ENCODE results near the gene NPTN. TPM values are rescaled to one million over a fixed set of nuclear protein-coding genes. Genes with fewer than 3 reads are reported as not detected.

The NPTN gene
- total RNA-seq, 2 donors from 2014 or later = 186 to 225 TPM

- TF ChIP-seq CTCF (IDR thresholded peaks at IDR 0.05) = no peak
- Histone ChIP-seq H3K27me3 (no peaks in the 10 kb centered on the region), H3K4me3 (no peak overlapping the region), H3K36me3 (no peaks in the 10 kb centered on the region), H3K4me1 (no peaks in the 10 kb centered on the region), H3K27ac (no peak overlapping the region), H3K9me3 (no peaks in the 10 kb centered on the region)
- DNase-seq (ENCODE audit: low spot score) = no peak
These were observed 91.7 kb downstream of the NPTN start for GRCh38 chr15:73541479-73541878.

DNA sequence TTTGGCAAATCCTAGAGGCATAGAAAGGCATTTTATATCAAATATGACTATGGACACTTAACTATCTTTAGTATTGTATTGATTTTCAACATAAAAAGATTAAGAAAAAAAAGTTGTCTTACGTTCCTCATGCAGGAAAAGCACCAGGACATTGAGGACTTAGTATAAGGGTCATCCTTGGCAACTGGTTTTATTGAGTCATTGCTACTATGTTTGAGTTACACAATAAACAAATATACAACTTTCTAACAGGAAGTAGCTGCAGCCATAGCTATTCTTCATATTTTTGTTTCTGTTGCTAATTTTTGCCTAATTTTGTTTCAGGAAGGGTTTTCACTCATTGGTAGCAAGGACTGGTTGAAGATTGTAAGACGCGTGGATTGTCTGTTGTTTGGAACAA, 93.0 kb downstream of the NPTN start:
- no peak for TF ChIP-seq CTCF (IDR thresholded peaks at IDR 0.05)
- no peak overlapping the region for H3K27ac ChIP-seq
- DNase-seq (ENCODE audit: low spot score) = no peak
- H3K36me3 ChIP-seq = no peaks in the 10 kb centered on the region
- H3K9me3 ChIP-seq = no peaks in the 10 kb centered on the region
- H3K27me3 ChIP-seq = no peaks in the 10 kb centered on the region
- H3K4me1 ChIP-seq = no peaks in the 10 kb centered on the region
- H3K4me3 ChIP-seq = no peak overlapping the region

DNA sequence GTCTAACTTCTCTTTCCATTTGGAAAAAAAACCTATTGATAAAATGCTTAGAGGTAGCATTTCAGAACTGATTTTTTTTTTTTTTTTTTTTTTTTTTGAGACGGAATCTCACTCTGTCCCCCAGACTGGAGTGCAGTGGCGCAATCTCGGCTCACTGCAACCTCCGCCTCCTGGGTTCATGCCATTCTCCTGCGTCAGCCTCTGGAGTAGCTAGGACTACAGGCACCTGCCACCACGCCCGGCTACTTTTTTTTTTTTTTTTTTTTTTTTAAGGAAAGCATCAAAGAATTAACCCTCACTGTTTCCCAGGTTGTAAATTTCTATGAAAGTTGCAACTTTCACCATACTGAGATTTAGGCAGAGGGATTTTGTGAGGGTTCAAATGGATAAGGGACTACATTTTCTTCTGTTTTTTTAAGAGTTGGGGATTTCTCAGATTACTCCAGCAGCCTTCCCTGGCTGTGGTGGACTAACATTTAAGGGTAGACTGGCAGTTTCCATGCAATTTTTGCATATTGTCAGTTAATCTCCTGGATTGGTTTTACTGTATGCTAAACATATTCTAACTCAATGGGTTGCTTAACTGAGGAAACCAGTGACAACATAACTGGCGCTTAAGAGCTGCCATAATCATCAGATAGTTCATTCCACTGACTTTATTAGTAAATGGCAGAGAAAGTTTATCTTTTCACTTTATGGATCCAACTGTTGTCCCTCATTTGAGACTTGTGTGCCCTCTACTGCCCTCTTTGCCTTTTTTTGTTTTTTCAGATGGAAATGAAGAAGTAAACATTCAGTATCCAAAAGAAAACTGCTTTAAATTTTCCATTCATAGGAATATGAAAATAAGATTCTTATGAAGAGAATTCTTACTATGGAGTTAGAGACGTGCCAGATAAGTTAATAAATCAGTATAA, 93.7 kb downstream of the NPTN start:
- no peak for TF ChIP-seq CTCF (IDR thresholded peaks at IDR 0.05)
- Histone ChIP-seq H3K27ac (no peak overlapping the region), H3K4me1 (no peaks in the 10 kb centered on the region), H3K36me3 (no peaks in the 10 kb centered on the region), H3K9me3 (no peaks in the 10 kb centered on the region), H3K27me3 (no peaks in the 10 kb centered on the region), H3K4me3 (no peak overlapping the region)
- DNase-seq (ENCODE audit: low spot score) = no peak

GRCh38 chr15:73538563-73539211, 94.5 kb downstream of the NPTN start:
- no peak for DNase-seq (ENCODE audit: low spot score)
- H3K27ac ChIP-seq = no peak overlapping the region
- no peak overlapping the region for H3K4me3 ChIP-seq
- H3K9me3 ChIP-seq = no peaks in the 10 kb centered on the region
- no peaks in the 10 kb centered on the region for H3K27me3 ChIP-seq
- H3K36me3 ChIP-seq = no peaks in the 10 kb centered on the region
- no peaks in the 10 kb centered on the region for H3K4me1 ChIP-seq
- no peak for TF ChIP-seq CTCF (IDR thresholded peaks at IDR 0.05)

DNA sequence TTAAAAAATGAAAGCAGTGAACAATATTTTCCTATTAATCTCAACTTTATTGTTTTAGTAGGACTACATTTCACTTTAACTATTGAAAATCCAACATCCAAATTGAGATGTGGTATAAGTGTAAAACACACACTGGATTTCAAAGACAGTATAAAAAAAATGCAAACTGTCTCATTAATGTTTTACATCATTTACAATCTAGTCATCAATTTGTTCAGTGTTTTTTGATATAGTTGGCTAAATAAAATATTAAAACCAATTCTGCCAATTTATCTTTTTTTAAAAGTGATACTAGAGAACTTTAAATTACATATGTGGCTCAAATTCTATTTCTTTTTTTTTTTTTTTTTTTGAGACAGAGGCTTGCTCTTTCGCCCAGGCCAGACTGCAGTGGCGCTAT, 95.1 kb downstream of the NPTN start:
- no peaks in the 10 kb centered on the region for H3K36me3 ChIP-seq
- no peak for TF ChIP-seq CTCF (IDR thresholded peaks at IDR 0.05)
- no peaks in the 10 kb centered on the region for H3K27me3 ChIP-seq
- no peaks in the 10 kb centered on the region for H3K9me3 ChIP-seq
- DNase-seq (ENCODE audit: low spot score) = no peak
- no peak overlapping the region for H3K27ac ChIP-seq
- H3K4me1 ChIP-seq = no peaks in the 10 kb centered on the region
- no peak overlapping the region for H3K4me3 ChIP-seq
